Measurements from ENCODE around the gene ARHGAP44.

The ARHGAP44 gene

DNA sequence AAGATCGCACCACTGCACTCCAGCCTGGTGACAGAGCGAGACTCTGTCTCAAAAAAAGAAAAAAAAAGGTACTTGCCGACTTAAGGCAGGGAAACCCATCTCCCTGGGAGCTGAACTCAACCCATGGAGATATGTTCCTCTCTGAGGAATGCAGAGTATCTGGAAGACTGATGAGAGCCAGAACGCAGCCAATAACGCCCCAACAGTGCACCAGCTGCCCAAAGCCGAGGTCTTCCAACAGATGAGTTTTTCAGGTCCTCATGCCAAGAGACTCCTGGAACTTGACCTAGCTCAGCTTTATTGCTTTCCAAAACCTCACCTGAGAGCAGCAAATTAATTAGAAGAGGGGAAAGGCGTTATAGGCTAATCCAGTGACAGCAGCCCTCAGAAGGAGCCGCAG, 219.2 kb downstream of the ARHGAP44 start:
- H3K79me2 ChIP-seq (ENCODE audit: insufficient read depth, low read length), result no peaks in the 10 kb centered on the region
- DNase-seq (no peak), ATAC-seq (ENCODE audit: insufficient read depth, low read depth) (no peak)
- H3K36me3 ChIP-seq (ENCODE audit: insufficient read depth, low read length), result peaks cover 81% of the 10 kb centered on the region
- H3K4me3 ChIP-seq (ENCODE audit: low read depth in 1 of 2, low read length in 2 of 2), result no peak overlapping the region
- no peaks in the 10 kb centered on the region for H3K4me1 ChIP-seq (ENCODE audit: insufficient read depth, low read length)
- H3K27ac ChIP-seq (ENCODE audit: low read length), result no peak overlapping the region
- no peak overlapping the region for H2AFZ ChIP-seq (ENCODE audit: low read depth, low read length)
- H3K9me3 ChIP-seq (ENCODE audit: insufficient read depth, low read length, severe bottlenecking), result no peaks in the 10 kb centered on the region
- no peak overlapping the region for H3K4me2 ChIP-seq (ENCODE audit: insufficient read depth, low read length)
- H3K9ac ChIP-seq (ENCODE audit: low read depth, low read length), result no peak overlapping the region
- no peaks in the 10 kb centered on the region for H3K27me3 ChIP-seq (ENCODE audit: insufficient read depth, low read length, poor library complexity)
- peaks cover 7% of the 10 kb centered on the region; the same call in 1 of the 2 replicates for H4K20me1 ChIP-seq (ENCODE audit: insufficient read depth, low read length)
- TF ChIP-seq, protein P1, sequence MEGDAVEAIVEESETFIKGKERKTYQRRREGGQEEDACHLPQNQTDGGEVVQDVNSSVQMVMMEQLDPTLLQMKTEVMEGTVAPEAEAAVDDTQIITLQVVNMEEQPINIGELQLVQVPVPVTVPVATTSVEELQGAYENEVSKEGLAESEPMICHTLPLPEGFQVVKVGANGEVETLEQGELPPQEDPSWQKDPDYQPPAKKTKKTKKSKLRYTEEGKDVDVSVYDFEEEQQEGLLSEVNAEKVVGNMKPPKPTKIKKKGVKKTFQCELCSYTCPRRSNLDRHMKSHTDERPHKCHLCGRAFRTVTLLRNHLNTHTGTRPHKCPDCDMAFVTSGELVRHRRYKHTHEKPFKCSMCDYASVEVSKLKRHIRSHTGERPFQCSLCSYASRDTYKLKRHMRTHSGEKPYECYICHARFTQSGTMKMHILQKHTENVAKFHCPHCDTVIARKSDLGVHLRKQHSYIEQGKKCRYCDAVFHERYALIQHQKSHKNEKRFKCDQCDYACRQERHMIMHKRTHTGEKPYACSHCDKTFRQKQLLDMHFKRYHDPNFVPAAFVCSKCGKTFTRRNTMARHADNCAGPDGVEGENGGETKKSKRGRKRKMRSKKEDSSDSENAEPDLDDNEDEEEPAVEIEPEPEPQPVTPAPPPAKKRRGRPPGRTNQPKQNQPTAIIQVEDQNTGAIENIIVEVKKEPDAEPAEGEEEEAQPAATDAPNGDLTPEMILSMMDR (IDR thresholded peaks at IDR 0.05; ENCODE audit: borderline replicate concordance, extremely low read depth, low read length, poor library complexity, severe bottlenecking), result no peak
- no peak for TF ChIP-seq EZH2 (IDR thresholded peaks at IDR 0.05; ENCODE audit: borderline replicate concordance, low read depth, low read length, severe bottlenecking)

DNA sequence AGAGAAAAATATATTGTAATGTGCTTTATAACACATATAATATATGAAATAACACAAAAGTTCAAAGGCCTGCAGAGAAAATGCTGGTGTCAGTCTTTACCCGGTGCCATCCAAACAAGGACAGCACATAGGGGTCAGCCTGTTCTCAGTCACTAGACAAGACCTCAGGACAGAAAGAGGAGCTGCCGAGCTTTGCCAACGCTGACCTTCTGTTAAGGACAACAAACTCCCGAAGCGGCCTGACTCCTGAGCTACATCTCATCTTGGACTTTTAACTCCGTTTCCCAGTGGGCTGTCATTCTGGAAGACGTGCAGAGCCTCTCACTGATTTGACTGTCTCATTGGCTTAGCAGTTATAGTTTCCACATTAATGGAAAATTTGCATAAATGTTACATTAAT, 221.7 kb downstream of the ARHGAP44 start:
- no peak for ATAC-seq (ENCODE audit: insufficient read depth, low read depth)
- Histone ChIP-seq H4K20me1 (ENCODE audit: insufficient read depth, low read length) (no peaks in the 10 kb centered on the region), H3K4me3 (ENCODE audit: low read depth in 1 of 2, low read length in 2 of 2) (no peak overlapping the region), H3K36me3 (ENCODE audit: insufficient read depth, low read length) (peaks cover 81% of the 10 kb centered on the region), H3K9ac (ENCODE audit: low read depth, low read length) (no peak overlapping the region), H3K4me1 (ENCODE audit: insufficient read depth, low read length) (peaks cover 7% of the 10 kb centered on the region), H3K79me2 (ENCODE audit: insufficient read depth, low read length) (peaks cover 9% of the 10 kb centered on the region), H3K4me2 (ENCODE audit: insufficient read depth, low read length) (no peak overlapping the region), H3K27ac (ENCODE audit: low read length) (no peak overlapping the region), H3K27me3 (ENCODE audit: insufficient read depth, low read length, poor library complexity) (no peaks in the 10 kb centered on the region), H2AFZ (ENCODE audit: low read depth, low read length) (no peak overlapping the region), H3K9me3 (ENCODE audit: insufficient read depth, low read length, severe bottlenecking) (no peaks in the 10 kb centered on the region)
- DNase-seq, result no peak
- TF ChIP-seq, protein P1 (IDR thresholded peaks at IDR 0.05; ENCODE audit: borderline replicate concordance, extremely low read depth, low read length, poor library complexity, severe bottlenecking), result no peak
- TF ChIP-seq EZH2 (IDR thresholded peaks at IDR 0.05; ENCODE audit: borderline replicate concordance, low read depth, low read length, severe bottlenecking), result no peak

DNA sequence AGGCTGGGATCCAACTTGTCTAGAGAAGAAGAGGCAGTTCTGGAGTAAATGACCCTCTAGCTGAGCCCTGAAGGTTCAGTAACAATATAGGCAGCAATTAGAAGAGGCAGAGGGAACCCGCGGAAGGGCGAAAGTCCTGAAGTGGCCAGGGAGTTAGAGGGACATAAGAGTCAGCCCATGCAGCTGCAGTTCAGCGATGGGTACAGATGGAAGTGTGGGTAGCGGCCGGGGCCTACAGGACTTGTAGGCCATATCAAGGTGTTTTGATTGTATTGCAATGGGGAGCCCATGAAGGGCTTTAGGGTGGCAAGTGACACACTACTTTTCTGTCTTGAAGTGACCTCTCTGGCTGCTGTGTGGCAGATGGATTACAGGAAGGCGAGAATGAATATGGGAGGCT, 225.5 kb downstream of the ARHGAP44 start:
- Histone ChIP-seq H3K79me2 (ENCODE audit: insufficient read depth, low read length) (peaks cover 27% of the 10 kb centered on the region), H3K27me3 (ENCODE audit: insufficient read depth, low read length, poor library complexity) (no peaks in the 10 kb centered on the region), H3K9me3 (ENCODE audit: insufficient read depth, low read length, severe bottlenecking) (no peaks in the 10 kb centered on the region), H3K27ac (ENCODE audit: low read length) (no peak overlapping the region), H4K20me1 (ENCODE audit: insufficient read depth, low read length) (no peaks in the 10 kb centered on the region), H3K9ac (ENCODE audit: low read depth, low read length) (no peak overlapping the region), H2AFZ (ENCODE audit: low read depth, low read length) (no peak overlapping the region), H3K4me3 (ENCODE audit: low read depth in 1 of 2, low read length in 2 of 2) (no peak overlapping the region), H3K4me1 (ENCODE audit: insufficient read depth, low read length) (peaks cover 28% of the 10 kb centered on the region), H3K4me2 (ENCODE audit: insufficient read depth, low read length) (no peak overlapping the region), H3K36me3 (ENCODE audit: insufficient read depth, low read length) (peaks cover 71% of the 10 kb centered on the region)
- no peak for DNase-seq
- ATAC-seq (ENCODE audit: insufficient read depth, low read depth), result no peak
- TF ChIP-seq, protein P1 (IDR thresholded peaks at IDR 0.05; ENCODE audit: borderline replicate concordance, extremely low read depth, low read length, poor library complexity, severe bottlenecking), result no peak
- TF ChIP-seq EZH2 (IDR thresholded peaks at IDR 0.05; ENCODE audit: borderline replicate concordance, low read depth, low read length, severe bottlenecking), result no peak
